ENCODE measurements around the gene DLGAP1. TPM values are rescaled to one million over a fixed set of nuclear protein-coding genes. Genes with fewer than 3 reads are reported as not detected.

The DLGAP1 gene
- polyA plus RNA-seq, 1 of the 3 experiments (the other 2 are of a cell fraction), result not detected

- Histone ChIP-seq H3K4me1 (ENCODE audit: control insufficient read depth in 1 of 2, insufficient read depth in 2 of 2, low read depth in 1 of 2, low read length in 1 of 2) (peaks cover 0 to 33% of the 10 kb centered on the region in 2 experiments; a peak in 2 of 4 replicates), H3K9me3 (no peaks in the 10 kb centered on the region; the same call in 1 of the 2 replicates), H3K27me3 (ENCODE audit: insufficient read depth) (no peaks in the 10 kb centered on the region), H3K9me2 (no peaks in the 10 kb centered on the region), H3K27ac (ENCODE audit: low read depth in 2 of 2, low read length in 1 of 2) (peak overlapping the region in 1 of 2 experiments; percentile 56; a peak in 2 of 4 replicates), H3F3A (replicated peaks; ENCODE audit: insufficient read depth) (peaks cover 7% of the 10 kb centered on the region), H2AFZ (ENCODE audit: low read depth) (no peak overlapping the region; the same call in 1 of the 2 replicates), H4K20me1 (ENCODE audit: insufficient read depth) (no peaks in the 10 kb centered on the region), H3K4me2 (peak overlapping the region; percentile 23; the same call in 1 of the 2 replicates), H3K4me3 (ENCODE audit: low read depth in 2 of 2, low read length in 1 of 2) (no peak overlapping the region), H3K79me2 (ENCODE audit: insufficient read depth) (no peaks in the 10 kb centered on the region), H3K36me3 (replicated peaks in 1 of 2; ENCODE audit: control insufficient read depth in 1 of 2, insufficient read depth in 2 of 2, low read length in 1 of 2) (no peaks in the 10 kb centered on the region), H3K9ac (no peak overlapping the region)
- WGBS (ENCODE audit: low lambda C conversion rate), result 95% methylated on average over 10 of the region's 10 CpGs
- ChIA-PET CTCF (interaction anchor here (1.0 to 1.3 kb wide), 2 partner anchors 68 to 71 kb away, joined by 3 to 5 read pairs; no protein-coding TSS in a partner anchor), POLR2A (no interaction called here)
- DNase-seq, result no peak
- TF ChIP-seq USF1 (IDR thresholded peaks at IDR 0.05; ENCODE audit: borderline replicate concordance, low read depth), result no peak
- no peak for TF ChIP-seq MEF2A (IDR thresholded peaks at IDR 0.05; ENCODE audit: borderline replicate concordance, low read depth)
- no peak for TF ChIP-seq FOXM1 (IDR thresholded peaks at IDR 0.05; ENCODE audit: low read depth)
- no peak for TF ChIP-seq NRF1 (IDR thresholded peaks at IDR 0.05; ENCODE audit: low read depth, low read length)
- TF ChIP-seq SIN3A (IDR thresholded peaks at IDR 0.05; ENCODE audit: borderline replicate concordance, low read depth, low read length), result no peak
- TF ChIP-seq RFX5 (IDR thresholded peaks at IDR 0.05; ENCODE audit: low read length), result no peak
- TF ChIP-seq MAX (IDR thresholded peaks at IDR 0.05; ENCODE audit: low read depth), result no peak
- TF ChIP-seq MXI1 (IDR thresholded peaks at IDR 0.05; ENCODE audit: low read depth, low read length), result no peak
- no peak for TF ChIP-seq RXRA (IDR thresholded peaks at IDR 0.05; ENCODE audit: borderline replicate concordance, low read depth)
Measured at GRCh38 chr18:3525870-3526420, 929.2 kb downstream of the DLGAP1 start.

GRCh38 chr18:3524706-3525105 lies 930.4 kb downstream of the DLGAP1 start:
- H3K36me3 ChIP-seq (replicated peaks in 1 of 2; ENCODE audit: control insufficient read depth in 1 of 2, insufficient read depth in 2 of 2, low read length in 1 of 2), result no peaks in the 10 kb centered on the region
- no peak overlapping the region for H3K27ac ChIP-seq (ENCODE audit: low read depth in 2 of 2, low read length in 1 of 2)
- POLR2A ChIA-PET, result no interaction called here
- no peak overlapping the region for H3K4me3 ChIP-seq (ENCODE audit: low read depth in 2 of 2, low read length in 1 of 2)
- H3K4me1 ChIP-seq (ENCODE audit: control insufficient read depth in 1 of 2, insufficient read depth in 2 of 2, low read depth in 1 of 2, low read length in 1 of 2), result peaks cover 0 to 23% of the 10 kb centered on the region in 2 experiments; a peak in 1 of 4 replicates
- H3F3A ChIP-seq (replicated peaks; ENCODE audit: insufficient read depth), result peaks cover 7% of the 10 kb centered on the region
- H3K9me3 ChIP-seq, result no peaks in the 10 kb centered on the region; the same call in 1 of the 2 replicates
- H2AFZ ChIP-seq (ENCODE audit: low read depth), result no peak overlapping the region
- H3K79me2 ChIP-seq (ENCODE audit: insufficient read depth), result no peaks in the 10 kb centered on the region
- H3K9me2 ChIP-seq, result no peaks in the 10 kb centered on the region
- CTCF ChIA-PET, result interaction anchor here (1.0 kb wide), 1 partner anchor 26 kb away, joined by 3 read pairs; no protein-coding TSS in a partner anchor
- no peaks in the 10 kb centered on the region for H3K27me3 ChIP-seq (ENCODE audit: insufficient read depth)
- H3K9ac ChIP-seq, result no peak overlapping the region
- TF ChIP-seq SMC3 (IDR thresholded peaks at IDR 0.05; ENCODE audit: low read depth, low read length), result no peak
- TF ChIP-seq RXRA (IDR thresholded peaks at IDR 0.05; ENCODE audit: borderline replicate concordance, low read depth), result no peak
- TF ChIP-seq POLR2AphosphoS5 (IDR thresholded peaks at IDR 0.05; ENCODE audit: low read depth, low read length), result no peak
- no peak for TF ChIP-seq ELF1 (IDR thresholded peaks at IDR 0.05)
- TF ChIP-seq TAF1 (IDR thresholded peaks at IDR 0.05; ENCODE audit: borderline replicate concordance, low read depth, low read length), result no peak
- TF ChIP-seq RAD21 (IDR thresholded peaks at IDR 0.05; ENCODE audit: low read length), result no peak
- H3K4me2 ChIP-seq, result no peak overlapping the region
- DNase-seq, result no peak
- H4K20me1 ChIP-seq (ENCODE audit: insufficient read depth), result no peaks in the 10 kb centered on the region
- WGBS (ENCODE audit: low lambda C conversion rate), result 79% methylated on average over 5 of the region's 5 CpGs
